IMR-90 (cell line): ENCODE measurements around the gene CACNG5. TPM values are rescaled to one million over a fixed set of nuclear protein-coding genes. Genes with fewer than 3 reads are reported as not detected.

Source experiments
- ATAC-seq: fragments of 200-7000 bp; cut with Tn5 transposase; 2 replicates; pipeline ENCODE4 v1.9.1; 2020; ENCODE audit warnings: low read depth, mild to moderate bottlenecking, moderate library complexity
- BruUV-seq: library from RNA; stranded (reverse); fragments of 400-500 nt; replicated peaks from 2 replicates; lab custom pipeline; 2021; lab: Mats Ljungman, UMichigan
- CTCF ChIA-PET: fragments of 300-600 bp; formaldehyde crosslinking; extraction: SDS; loops from one replicate; lab custom pipeline; 2021; ENCODE audit warnings: antibody characterized with exemption; lab: Yijun Ruan, JAX
- POLR2A ChIA-PET: fragments of 300-600 bp; sonication (Branson Sonifier 250); formaldehyde crosslinking; loops from one replicate; lab custom pipeline; 2022; ENCODE audit warnings: antibody characterized with exemption; ENCODE audit not compliant: unreplicated experiment; lab: Charles Lee
- DNase-seq: peaks from one replicate; pipeline ENCODE4 v3.0.0; 2013
- H2AFZ ChIP-seq: replicated peaks from 2 replicates; pipeline ENCODE3; 2013; ENCODE audit warnings: low read length, mild to moderate bottlenecking; ENCODE audit not compliant: poor library complexity
- H2AK5ac ChIP-seq: 2 replicates; pipeline ENCODE4 v1.6.1; 2013; ENCODE audit warnings: low read depth, low read length, inconsistent platforms
- H2AK9ac ChIP-seq: replicated peaks from 2 replicates; pipeline ENCODE3; 2013; ENCODE audit warnings: mild to moderate bottlenecking, low read depth, low read length, moderate library complexity; ENCODE audit not compliant: poor library complexity
- H2BK120ac ChIP-seq: 2 replicates; pipeline ENCODE4 v1.6.1; 2013; ENCODE audit warnings: low read depth, low read length, inconsistent platforms
- H2BK15ac ChIP-seq: 3 replicates; pipeline ENCODE4 v1.6.1; 2013; ENCODE audit warnings: low read depth, low read length, inconsistent platforms
- H2BK20ac ChIP-seq: 2 replicates; pipeline ENCODE4 v1.6.1; 2013; ENCODE audit warnings: low read depth, mild to moderate bottlenecking, inconsistent platforms, low read length, moderate library complexity
- H2BK5ac ChIP-seq: 2 replicates; pipeline ENCODE4 v1.6.1; 2013; ENCODE audit warnings: mild to moderate bottlenecking, low read depth, low read length, inconsistent platforms; ENCODE audit not compliant: poor library complexity, severe bottlenecking
- H3K14ac ChIP-seq: replicated peaks from 2 replicates; pipeline ENCODE4 v1.6.1; 2013; ENCODE audit warnings: low read depth, low read length, inconsistent platforms
- H3K18ac ChIP-seq: 2 replicates; pipeline ENCODE4 v1.6.1; 2013; ENCODE audit warnings: low read depth, low read length, control low read depth
- H3K23ac ChIP-seq: 2 replicates; pipeline ENCODE4 v1.6.1; 2013; ENCODE audit warnings: low read depth, low read length, inconsistent platforms
- H3K27ac ChIP-seq: 2 replicates; pipeline ENCODE4 v1.5.1; 2013; ENCODE audit warnings: mild to moderate bottlenecking, control low read depth, low read length; ENCODE audit not compliant: insufficient read depth
- H3K27me3 ChIP-seq: 2 replicates; pipeline ENCODE4 v1.6.1; 2013; ENCODE audit warnings: low read length; ENCODE audit not compliant: control insufficient read depth, insufficient read depth
- H3K36me3 ChIP-seq: 2 replicates; pipeline ENCODE4 v1.6.1; 2013; ENCODE audit warnings: low read length, mixed read lengths; ENCODE audit not compliant: control insufficient read depth, insufficient read depth
- H3K4ac ChIP-seq: 2 replicates; pipeline ENCODE4 v1.6.1; 2013; ENCODE audit warnings: low read depth, low read length, inconsistent platforms
- H3K4me1 ChIP-seq: 2 replicates; pipeline ENCODE4 v1.6.1; 2013; ENCODE audit warnings: low read length, mixed read lengths; ENCODE audit not compliant: control insufficient read depth, insufficient read depth
- H3K4me2 ChIP-seq: 2 replicates; pipeline ENCODE4 v1.6.1; 2013; ENCODE audit warnings: low read depth, mild to moderate bottlenecking, control low read depth, low read length, moderate library complexity
- H3K4me3 ChIP-seq: 2 replicates; pipeline ENCODE4 v1.5.1; 2013; ENCODE audit warnings: low read depth, mild to moderate bottlenecking, control low read depth, low read length, moderate library complexity; ENCODE audit not compliant: insufficient read depth
- H3K56ac ChIP-seq: 2 replicates; pipeline ENCODE4 v1.6.1; 2013; ENCODE audit warnings: low read length, inconsistent platforms; ENCODE audit not compliant: insufficient read depth; ENCODE audit errors: extremely low read depth
- H3K79me1 ChIP-seq, 2 experiments: 2 replicates each; pipeline ENCODE4 v1.6.1; 2013; ENCODE audit warnings: low read length in 2 of 2, inconsistent platforms in 1 of 2, low read depth in 1 of 2
- H3K9ac ChIP-seq: 2 replicates; pipeline ENCODE4 v1.6.1; 2013; ENCODE audit warnings: low read depth, low read length, control low read depth
- H3K9me1 ChIP-seq: 2 replicates; pipeline ENCODE4 v1.6.1; 2013; ENCODE audit warnings: low read length, inconsistent platforms; ENCODE audit not compliant: insufficient read depth
- H3K9me3 ChIP-seq: 2 replicates; pipeline ENCODE4 v1.6.1; 2013; ENCODE audit warnings: low read length; ENCODE audit not compliant: control insufficient read depth, insufficient read depth
- H4K20me1 ChIP-seq: 2 replicates; pipeline ENCODE4 v1.6.1; 2013; ENCODE audit warnings: low read length, inconsistent platforms; ENCODE audit not compliant: insufficient read depth
- H4K5ac ChIP-seq: 2 replicates; pipeline ENCODE4 v1.6.1; 2013; ENCODE audit warnings: mild to moderate bottlenecking, low read depth, low read length, control low read depth
- H4K8ac ChIP-seq, 2 experiments: 2 replicates each; pipeline ENCODE4 v1.6.1; 2013; ENCODE audit warnings: low read depth in 2 of 2, low read length in 2 of 2, control low read depth in 1 of 2, inconsistent platforms in 1 of 2
- H4K91ac ChIP-seq: 2 replicates; pipeline ENCODE4 v1.6.1; 2013; ENCODE audit warnings: low read depth, low read length, inconsistent platforms; ENCODE audit not compliant: insufficient read depth
- BHLHE40 ChIP-seq: fragments of 150-350 bp; IDR thresholded peaks from 2 replicates; pipeline ENCODE4 v1.6.1; 2016; ENCODE audit warnings: mild to moderate bottlenecking, low read depth, low read length
- CEBPB ChIP-seq: IDR thresholded peaks from 2 replicates; pipeline ENCODE4 v1.6.1; 2012; ENCODE audit warnings: low read depth, low read length, improper control_type of control experiment
- CHD1 ChIP-seq: IDR thresholded peaks from 2 replicates; pipeline ENCODE4 v1.6.1; 2012; ENCODE audit warnings: low read depth, low read length, improper control_type of control experiment
- CTCF ChIP-seq: conservative IDR thresholded peaks from 2 replicates; pipeline ENCODE4 v1.5.1; 2012; ENCODE audit warnings: mild to moderate bottlenecking, low read depth, low read length, improper control_type of control experiment
- ELK1 ChIP-seq: fragments of 150-350 bp; IDR thresholded peaks from 2 replicates; pipeline ENCODE4 v1.6.1; 2016; ENCODE audit warnings: low read depth, mild to moderate bottlenecking, low read length, moderate library complexity, borderline replicate concordance
- FOS ChIP-seq: fragments of 150-350 bp; IDR thresholded peaks from 2 replicates; pipeline ENCODE4 v1.6.1; 2016; ENCODE audit warnings: low read depth, low read length
- MAFK ChIP-seq: IDR thresholded peaks from 2 replicates; pipeline ENCODE4 v1.6.1; 2012; ENCODE audit warnings: low read depth, low read length, improper control_type of control experiment
- MAZ ChIP-seq: IDR thresholded peaks from 2 replicates; pipeline ENCODE4 v1.6.1; 2012; ENCODE audit warnings: low read depth, mild to moderate bottlenecking, low read length, improper control_type of control experiment, moderate library complexity, borderline replicate concordance
- MXI1 ChIP-seq: IDR thresholded peaks from 2 replicates; pipeline ENCODE4 v1.6.1; 2012; ENCODE audit warnings: low read depth, mild to moderate bottlenecking, low read length, moderate library complexity, borderline replicate concordance
- POLR2A ChIP-seq: IDR thresholded peaks from 2 replicates; pipeline ENCODE4 v1.6.1; 2012; ENCODE audit warnings: mild to moderate bottlenecking, low read depth, low read length
- RAD21 ChIP-seq: IDR thresholded peaks from 2 replicates; pipeline ENCODE4 v1.6.1; 2012; ENCODE audit warnings: low read length, improper control_type of control experiment
- RCOR1 ChIP-seq: IDR thresholded peaks from 2 replicates; pipeline ENCODE4 v1.6.1; 2012; ENCODE audit warnings: mild to moderate bottlenecking, low read length, improper control_type of control experiment; ENCODE audit not compliant: insufficient replicate concordance
- RFX5 ChIP-seq: IDR thresholded peaks from 2 replicates; pipeline ENCODE4 v1.8.0; 2012; ENCODE audit warnings: low read depth, mild to moderate bottlenecking, low read length, moderate library complexity
- SMC3 ChIP-seq: fragments of 150-350 bp; IDR thresholded peaks from 2 replicates; pipeline ENCODE4 v1.6.1; 2016; ENCODE audit warnings: low read depth, mild to moderate bottlenecking, antibody characterized with exemption, low read length, moderate library complexity
- USF2 ChIP-seq: fragments of 150-350 bp; IDR thresholded peaks from 2 replicates; pipeline ENCODE4 v1.6.1; 2017; ENCODE audit warnings: mild to moderate bottlenecking, antibody characterized with exemption, low read length, low read depth
- WGBS, 2 experiments: methylation state at CpG; one replicate each; pipeline versions ENCODE4 v1.1.5 to v1.1.7; 2013; ENCODE audit warnings: missing lambda C conversion rate in 2 of 2; ENCODE audit not compliant: insufficient read length in 1 of 2; ENCODE audit errors: extremely low coverage in 2 of 2; 5-methylcytosine and 5-hydroxymethylcytosine counted together
- dilution Hi-C: fragments of 300-500 bp; cut with HindIII; formaldehyde crosslinking; loops from one replicate; pipeline ENCODE4 v1.14.3; 2018; ENCODE audit warnings: low sequenced_read_pairs; ENCODE audit not compliant: unreplicated experiment
- in situ Hi-C: fragments of 300-500 bp; cut with MboI; formaldehyde crosslinking; loops from 3 replicates; pipeline ENCODE4 v1.14.3; 2019; ENCODE audit warnings: low sequenced_read_pairs, inconsistent platforms, mixed read lengths
- intact Hi-C: fragments of 100-400 bp; cut with micrococcal nuclease; formaldehyde crosslinking; loops from 2 replicates; pipeline ENCODE4 v1.10.0; 2022
- polyA plus RNA-seq, 3 experiments: library from polyadenylated mRNA; depleted of rRNA; stranded (reverse); fragments of >200 nt; gene quantifications; 2 replicates each; pipeline ENCODE4 v1.2.3, GENCODE V29; 2012; ENCODE audit warnings: low replicate concordance in 1 of 3
- total RNA-seq: library from RNA; depleted of rRNA; stranded (reverse); fragments of >200 nt; gene quantifications from 2 replicates; pipeline ENCODE4 v1.2.3, GENCODE V29; 2012

CACNG5 gene
- total and polyA plus RNA-seq, 2 of the 4 experiments (the other 2 are of a cell fraction) = not detected

- no peak for TF ChIP-seq CEBPB
- no peak for TF ChIP-seq POLR2A
- TF ChIP-seq MAZ = no peak
- no peak for TF ChIP-seq USF2
- TF ChIP-seq RFX5 = no peak
- no peak for TF ChIP-seq CHD1
- TF ChIP-seq ELK1 = no peak
- no peak for TF ChIP-seq MXI1
- no peak for TF ChIP-seq RCOR1
- TF ChIP-seq CTCF = no peak
- TF ChIP-seq SMC3 = no peak
- no peak for TF ChIP-seq FOS
- TF ChIP-seq RAD21 = no peak
- no peak for TF ChIP-seq BHLHE40
- no peak for TF ChIP-seq MAFK
- no peak overlapping the region for H2AFZ ChIP-seq
- H3K4ac ChIP-seq = no peak overlapping the region
- H3K79me1 ChIP-seq = no peaks in the 10 kb centered on the region
- H3K56ac ChIP-seq = no peak overlapping the region
- in situ Hi-C loops (no loop called here), intact Hi-C loops (loop anchor here (10.0 kb wide), 1 partner anchor 1088 kb away; no protein-coding TSS in a partner anchor), dilution Hi-C loops (no loop called here)
- no peaks in the 10 kb centered on the region for H4K20me1 ChIP-seq
- H3K9me1 ChIP-seq = no peaks in the 10 kb centered on the region
- POLR2A ChIA-PET = no interaction called here
- no peak overlapping the region for H2BK120ac ChIP-seq
- no peaks in the 10 kb centered on the region for H3K9me3 ChIP-seq
- no peak overlapping the region for H2AK5ac ChIP-seq
- no peak overlapping the region for H3K27ac ChIP-seq
- no peak overlapping the region for H3K9ac ChIP-seq
- no peak overlapping the region for H3K4me3 ChIP-seq
- BruUV-seq = no TSS peak
- no peaks in the 10 kb centered on the region for H3K4me1 ChIP-seq
- H4K91ac ChIP-seq = no peak overlapping the region
- no peak overlapping the region for H4K8ac ChIP-seq
- 100% methylated on average over 1 of the region's 3 CpGs; no CpG with 5 or more reads in 1 of the 2 experiments for WGBS, 2 experiments
- H4K5ac ChIP-seq = no peak overlapping the region
- no peak overlapping the region for H3K4me2 ChIP-seq
- DNase-seq (no peak), ATAC-seq (no peak)
- no peak overlapping the region for H2BK5ac ChIP-seq
- no peak overlapping the region for H3K23ac ChIP-seq
- H2BK15ac ChIP-seq = no peak overlapping the region
- H2AK9ac ChIP-seq = no peak overlapping the region
- CTCF ChIA-PET = no interaction called here
- peaks cover 26% of the 10 kb centered on the region for H3K27me3 ChIP-seq
- H3K14ac ChIP-seq = no peak overlapping the region
- H2BK20ac ChIP-seq = no peak overlapping the region
- H3K18ac ChIP-seq = no peak overlapping the region
- no peaks in the 10 kb centered on the region for H3K36me3 ChIP-seq
Observed at GRCh38 chr17:66842959-66843358, 8.0 kb downstream of the CACNG5 start.
